Subcutaneous abdominal adipose tissue (tissue), 5 donors: ENCODE data around the gene YWHAB.

Experiments
- H3K27ac ChIP-seq: one replicate; pipeline ENCODE4 v1.7.0; 2013; ENCODE audit warnings: low read depth, mild to moderate bottlenecking, inconsistent platforms, low read length, moderate library complexity
- H3K27me3 ChIP-seq, 5 donors: one replicate each; pipeline ENCODE4 v1.7.0; 2013; ENCODE audit warnings: low read length in 5 of 5, inconsistent platforms in 1 of 5; ENCODE audit not compliant: control insufficient read depth in 5 of 5, insufficient read depth in 4 of 5
- H3K36me3 ChIP-seq, 5 donors: one replicate each; pipeline ENCODE4 v1.7.0; 2013; ENCODE audit warnings: low read length in 5 of 5; ENCODE audit not compliant: control insufficient read depth in 5 of 5, insufficient read depth in 5 of 5
- H3K4me1 ChIP-seq, 5 donors: one replicate each; pipeline ENCODE4 v1.7.0; 2013; ENCODE audit warnings: low read length in 5 of 5, mild to moderate bottlenecking in 3 of 5, moderate library complexity in 1 of 5; ENCODE audit not compliant: control insufficient read depth in 5 of 5, insufficient read depth in 5 of 5
- H3K4me3 ChIP-seq, 5 donors: one replicate each; pipeline ENCODE4 v1.7.0; 2013; ENCODE audit warnings: low read length in 5 of 5, low read depth in 1 of 5
- H3K9ac ChIP-seq, 5 donors: one replicate each; pipeline ENCODE4 v1.7.0; 2013; ENCODE audit warnings: low read length in 5 of 5, mild to moderate bottlenecking in 4 of 5, moderate library complexity in 3 of 5
- H3K9me3 ChIP-seq, 5 donors: one replicate each; pipeline ENCODE4 v1.7.0; 2013; ENCODE audit warnings: low read length in 5 of 5; ENCODE audit not compliant: control insufficient read depth in 5 of 5
- donor health status: healthy.
- donor health status: healthy.
- donor health status: healthy.
- donor health status: healthy.
- donor health status: healthy.

YWHAB gene

DNA sequence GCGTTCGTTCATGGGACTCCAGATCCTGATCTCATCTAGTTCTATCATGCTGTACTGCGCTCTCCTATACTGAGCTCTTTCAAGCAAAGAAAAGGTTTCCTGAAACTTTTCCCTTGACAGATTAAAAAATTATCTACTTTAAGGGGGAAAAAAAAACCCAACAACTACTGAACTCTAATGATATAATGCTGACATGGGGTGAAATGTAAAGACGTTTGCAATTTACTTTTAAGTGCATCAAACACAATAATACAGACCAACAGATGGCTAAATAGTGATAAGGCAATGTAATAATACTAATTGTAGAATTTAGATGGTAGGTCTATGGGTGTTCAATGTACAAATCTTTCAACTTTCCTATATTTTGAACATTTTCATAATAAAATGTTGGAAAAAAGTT is 58.3 kb downstream of the YWHAB start:
- Histone ChIP-seq H3K9ac (no peak overlapping the region), H3K4me3 (no peak overlapping the region), H3K27ac (no peak overlapping the region), H3K36me3 (peaks cover 6 to 91% (median 60%) of the 10 kb centered on the region in 5 donors), H3K9me3 (no peaks in the 10 kb centered on the region), H3K4me1 (peaks cover 0 to 8% (median 0%) of the 10 kb centered on the region in 5 donors), H3K27me3 (no peaks in the 10 kb centered on the region)

DNA sequence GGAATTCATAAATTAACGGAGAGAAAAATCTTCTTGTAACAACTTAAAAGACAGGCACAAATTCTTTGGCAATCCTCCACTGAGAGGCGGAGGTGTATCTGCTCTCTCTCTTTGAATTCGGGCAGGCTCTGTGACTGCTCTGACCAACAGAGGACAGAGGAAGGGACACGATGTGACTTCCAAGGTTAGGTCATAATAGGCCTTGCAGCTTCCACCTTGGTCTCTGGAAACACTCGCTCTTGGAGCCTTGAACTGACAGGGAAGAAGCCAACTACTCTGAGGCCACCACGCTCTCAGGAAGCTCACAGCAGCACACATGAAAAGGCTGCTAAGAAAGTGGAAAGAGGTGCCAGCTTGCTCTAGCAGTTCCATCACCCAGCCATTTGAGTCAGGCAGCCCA is 59.8 kb downstream of the YWHAB start:
- Histone ChIP-seq H3K4me1 (no peaks in the 10 kb centered on the region), H3K9me3 (no peaks in the 10 kb centered on the region), H3K9ac (no peak overlapping the region), H3K4me3 (no peak overlapping the region), H3K27me3 (no peaks in the 10 kb centered on the region), H3K36me3 (peaks cover 7 to 95% (median 65%) of the 10 kb centered on the region in 5 donors), H3K27ac (no peak overlapping the region)

DNA sequence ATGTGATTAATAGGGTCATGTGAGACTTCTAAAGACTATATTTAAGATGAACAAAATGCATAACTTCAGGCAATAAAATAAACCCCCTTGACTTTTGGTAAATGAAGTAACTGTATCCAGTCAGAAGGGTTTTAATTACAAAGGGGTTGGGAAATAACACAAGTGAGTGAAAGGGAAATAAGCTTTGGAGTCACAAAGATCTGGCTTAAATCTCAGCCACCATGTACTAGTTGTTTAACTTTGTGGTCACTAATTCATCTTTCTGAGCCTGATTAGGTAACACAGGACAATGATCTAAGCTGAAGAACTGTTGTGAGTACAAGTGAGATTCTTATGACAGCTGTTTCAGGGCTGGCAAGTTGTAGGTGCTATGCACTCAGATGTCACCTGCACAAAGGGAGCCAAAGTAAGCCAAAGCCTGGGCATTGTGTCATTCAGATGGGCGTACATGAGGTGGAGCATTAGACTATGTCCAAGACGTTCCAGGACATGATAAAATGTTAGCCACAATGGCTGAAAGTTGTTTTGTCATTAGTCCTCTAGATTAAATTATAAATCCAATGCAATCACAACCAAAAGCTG is 60.9 kb downstream of the YWHAB start:
- peaks cover 9 to 96% (median 66%) of the 10 kb centered on the region in 5 donors for H3K36me3 ChIP-seq

DNA sequence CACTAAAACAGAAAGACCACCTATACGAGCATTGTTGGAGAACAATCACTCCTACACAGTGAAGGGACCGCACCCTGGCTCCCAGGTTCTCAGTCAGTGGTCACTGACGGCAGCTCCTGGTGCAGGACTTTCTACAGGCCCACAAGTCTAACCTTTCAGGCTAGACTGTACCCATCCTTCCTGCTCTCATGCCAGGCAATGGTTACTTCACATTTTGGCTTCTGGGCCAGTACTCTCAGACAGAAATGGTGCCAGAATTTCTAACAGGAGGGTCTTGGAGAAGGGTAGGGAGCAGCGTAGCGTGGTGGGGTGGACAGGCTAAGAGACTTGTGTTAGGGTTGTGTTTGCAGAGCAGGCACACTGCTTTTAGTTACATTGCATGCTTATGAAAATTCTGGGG is 62.6 kb downstream of the YWHAB start:
- Histone ChIP-seq H3K4me3 (no peak overlapping the region), H3K9ac (peak overlapping the region in 1 of 5 donors; percentile 9), H3K4me1 (no peaks in the 10 kb centered on the region), H3K9me3 (no peaks in the 10 kb centered on the region), H3K27ac (no peak overlapping the region), H3K27me3 (no peaks in the 10 kb centered on the region), H3K36me3 (peaks cover 10 to 89% (median 62%) of the 10 kb centered on the region in 5 donors)

More for the DNA sequence above, 60.9 kb downstream of the YWHAB start:
- no peaks in the 10 kb centered on the region for H3K27me3 ChIP-seq
- no peak overlapping the region for H3K4me3 ChIP-seq
- no peaks in the 10 kb centered on the region for H3K9me3 ChIP-seq
- H3K9ac ChIP-seq: no peak overlapping the region
- no peak overlapping the region for H3K27ac ChIP-seq
- H3K4me1 ChIP-seq: no peaks in the 10 kb centered on the region

DNA sequence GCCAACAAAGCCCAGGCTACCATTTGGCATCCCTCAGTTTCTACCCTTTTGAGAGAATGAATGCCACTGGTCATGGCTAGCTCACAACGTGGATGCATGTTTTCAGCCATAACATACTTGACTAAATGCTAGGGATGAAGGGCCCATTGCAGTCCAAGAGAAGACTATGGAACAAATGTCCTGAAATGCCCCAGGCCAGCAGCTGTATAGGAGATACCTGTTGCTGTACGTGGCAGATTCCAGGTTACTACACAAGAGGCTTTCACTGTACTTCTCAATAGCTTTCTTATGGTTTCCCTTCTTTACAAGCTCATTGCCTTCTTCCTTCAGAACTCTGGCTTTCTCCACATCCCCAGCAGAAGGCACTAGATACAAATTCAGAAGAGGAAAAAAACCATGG is 63.0 kb downstream of the YWHAB start:
- Histone ChIP-seq H3K27me3 (no peaks in the 10 kb centered on the region), H3K4me1 (no peaks in the 10 kb centered on the region), H3K9ac (no peak overlapping the region), H3K4me3 (no peak overlapping the region), H3K9me3 (no peaks in the 10 kb centered on the region), H3K27ac (no peak overlapping the region), H3K36me3 (peaks cover 10 to 88% (median 59%) of the 10 kb centered on the region in 5 donors)

DNA sequence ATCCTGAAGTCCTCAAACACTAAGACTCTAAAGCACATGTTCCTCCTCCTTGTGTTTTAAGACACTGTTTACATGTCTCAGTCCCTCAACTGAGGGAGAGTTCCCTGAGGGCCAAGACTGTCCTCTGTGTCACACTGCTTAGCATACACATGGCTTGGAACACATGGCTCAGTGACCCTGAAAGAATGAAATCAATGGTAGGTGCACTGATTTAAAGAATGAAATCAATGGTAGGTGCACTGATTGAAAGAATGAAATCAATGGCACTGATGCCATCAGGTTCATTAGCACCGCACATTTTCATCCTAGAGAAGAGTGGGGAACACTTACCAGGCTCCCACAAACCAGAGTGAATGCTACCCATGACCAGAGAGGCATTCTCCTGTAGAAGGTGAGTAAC is 64.9 kb downstream of the YWHAB start:
- Histone ChIP-seq H3K27ac (no peak overlapping the region), H3K9me3 (no peaks in the 10 kb centered on the region), H3K36me3 (peaks cover 15 to 88% (median 70%) of the 10 kb centered on the region in 5 donors), H3K27me3 (no peaks in the 10 kb centered on the region), H3K4me3 (no peak overlapping the region), H3K9ac (no peak overlapping the region), H3K4me1 (peaks cover 0 to 6% (median 0%) of the 10 kb centered on the region in 5 donors)

DNA sequence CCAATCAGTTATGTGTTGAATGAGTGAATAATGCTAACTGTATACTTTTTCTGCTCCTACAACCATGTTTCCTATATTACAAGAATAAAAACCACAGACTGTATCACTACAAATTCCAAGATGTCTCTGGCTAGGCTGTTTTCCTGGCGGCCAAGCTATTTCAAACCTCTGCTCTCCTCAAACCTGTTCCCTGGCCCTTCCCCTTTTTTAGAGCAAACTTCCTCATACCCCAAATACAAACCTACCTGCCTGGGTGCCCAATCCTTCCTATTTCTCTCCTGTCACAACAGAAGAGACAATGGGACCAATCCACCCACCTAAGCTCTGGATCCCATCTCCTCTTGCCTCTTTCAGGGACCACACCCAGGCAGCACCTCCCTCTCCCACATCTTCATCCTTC is 67.2 kb downstream of the YWHAB start:
- no peak overlapping the region for H3K27ac ChIP-seq
- H3K27me3 ChIP-seq: no peaks in the 10 kb centered on the region
- peaks cover 12 to 77% (median 70%) of the 10 kb centered on the region in 5 donors for H3K36me3 ChIP-seq
- H3K9me3 ChIP-seq: no peaks in the 10 kb centered on the region
- no peak overlapping the region for H3K9ac ChIP-seq
- H3K4me3 ChIP-seq: no peak overlapping the region
- H3K4me1 ChIP-seq: peaks cover 0 to 6% (median 0%) of the 10 kb centered on the region in 5 donors

DNA sequence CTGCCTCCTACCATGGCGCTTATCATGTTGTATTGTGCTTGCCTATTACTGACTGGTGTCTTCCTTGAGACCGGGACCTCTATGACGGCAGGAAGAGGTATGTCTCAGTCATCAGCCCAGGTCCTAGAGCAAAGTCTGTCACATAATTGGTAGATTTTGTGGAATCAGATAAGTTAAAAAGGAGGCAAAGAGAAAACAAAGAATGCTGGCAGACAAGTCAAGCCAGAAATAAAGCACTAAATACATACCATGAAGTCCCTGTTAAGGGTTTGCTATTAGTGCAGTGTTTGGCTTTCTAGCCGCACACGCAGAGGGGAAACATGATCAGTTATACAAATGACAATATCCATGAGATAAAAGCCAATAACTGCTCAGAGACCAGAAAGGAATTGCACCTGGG is 68.7 kb downstream of the YWHAB start:
- H3K36me3 ChIP-seq: peaks cover 9 to 65% (median 57%) of the 10 kb centered on the region in 5 donors
- no peaks in the 10 kb centered on the region for H3K9me3 ChIP-seq
- no peaks in the 10 kb centered on the region for H3K27me3 ChIP-seq
- no peak overlapping the region for H3K27ac ChIP-seq
- H3K4me1 ChIP-seq: peaks cover under 1 to 8% (median 6%) of the 10 kb centered on the region in 5 donors
- H3K4me3 ChIP-seq: no peak overlapping the region
- H3K9ac ChIP-seq: no peak overlapping the region

DNA sequence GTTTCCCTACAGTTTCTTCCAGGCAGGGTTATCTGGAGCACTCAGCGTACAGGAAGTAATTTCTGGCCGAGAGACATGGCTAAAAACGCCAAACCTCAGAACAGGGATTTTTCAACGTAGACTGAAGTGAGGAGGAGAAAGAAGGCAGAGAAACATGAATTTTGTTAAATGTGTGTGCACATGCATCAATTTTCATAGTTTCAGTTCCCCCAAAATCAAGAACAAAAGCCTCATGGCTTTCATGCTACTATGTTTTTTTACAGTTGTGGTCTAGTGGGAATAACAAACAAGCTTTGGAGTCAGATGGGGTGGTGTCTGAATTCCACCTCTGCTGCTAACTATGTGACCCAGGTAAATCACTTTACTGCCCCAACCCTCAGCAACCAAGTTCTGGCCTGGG is 69.8 kb downstream of the YWHAB start:
- H3K4me3 ChIP-seq: no peak overlapping the region
- peaks cover 9 to 55% (median 50%) of the 10 kb centered on the region in 5 donors for H3K36me3 ChIP-seq
- H3K9ac ChIP-seq: no peak overlapping the region
- no peak overlapping the region for H3K27ac ChIP-seq
- peaks cover 2 to 17% (median 12%) of the 10 kb centered on the region in 5 donors for H3K4me1 ChIP-seq
- no peaks in the 10 kb centered on the region for H3K9me3 ChIP-seq
- H3K27me3 ChIP-seq: no peaks in the 10 kb centered on the region

DNA sequence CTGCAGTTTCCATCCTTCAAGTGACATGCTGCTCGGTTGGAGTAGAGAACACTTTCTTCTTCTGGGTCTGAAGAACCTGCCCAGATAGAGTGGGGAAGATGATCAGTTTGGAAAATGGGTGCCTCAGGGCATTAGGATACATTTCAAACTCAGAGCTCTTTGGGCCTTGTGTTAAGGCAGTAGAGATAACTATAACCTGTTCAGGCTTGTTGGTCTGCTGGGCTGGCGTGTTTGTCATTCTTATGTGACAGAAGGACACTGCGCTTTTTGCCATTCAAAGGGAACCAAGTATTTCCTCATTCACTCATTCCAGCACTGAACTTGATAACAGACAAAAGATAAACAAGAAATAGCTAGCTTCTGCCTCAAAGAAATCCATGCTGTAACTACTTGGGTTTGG is 70.9 kb downstream of the YWHAB start:
- no peaks in the 10 kb centered on the region for H3K9me3 ChIP-seq
- H3K27ac ChIP-seq: no peak overlapping the region
- peaks cover 6 to 43% (median 39%) of the 10 kb centered on the region in 5 donors for H3K36me3 ChIP-seq
- no peak overlapping the region for H3K9ac ChIP-seq
- H3K4me1 ChIP-seq: peaks cover 2 to 24% (median 20%) of the 10 kb centered on the region in 5 donors
- no peaks in the 10 kb centered on the region for H3K27me3 ChIP-seq
- H3K4me3 ChIP-seq: no peak overlapping the region
